Stimulated activated CD8-positive, alpha-beta memory T cell treated with anti-CD3 and anti-CD28 coated beads, Interleukin-7, amount 100 ng/mL, for 4 hours (primary cell): ENCODE results near the gene ABHD12.
"Not testable (repeated sequence)": the region's sequence is repeated elsewhere in the genome, so short reads cannot be mapped to it uniquely, and the experiment has no call there.

Experiments
- DNase-seq, 2 donors: peaks; one replicate each; pipeline ENCODE4 v3.0.0-alpha.2; 2020; ENCODE audit warnings: low read depth in 2 of 2

ABHD12 gene

DNA sequence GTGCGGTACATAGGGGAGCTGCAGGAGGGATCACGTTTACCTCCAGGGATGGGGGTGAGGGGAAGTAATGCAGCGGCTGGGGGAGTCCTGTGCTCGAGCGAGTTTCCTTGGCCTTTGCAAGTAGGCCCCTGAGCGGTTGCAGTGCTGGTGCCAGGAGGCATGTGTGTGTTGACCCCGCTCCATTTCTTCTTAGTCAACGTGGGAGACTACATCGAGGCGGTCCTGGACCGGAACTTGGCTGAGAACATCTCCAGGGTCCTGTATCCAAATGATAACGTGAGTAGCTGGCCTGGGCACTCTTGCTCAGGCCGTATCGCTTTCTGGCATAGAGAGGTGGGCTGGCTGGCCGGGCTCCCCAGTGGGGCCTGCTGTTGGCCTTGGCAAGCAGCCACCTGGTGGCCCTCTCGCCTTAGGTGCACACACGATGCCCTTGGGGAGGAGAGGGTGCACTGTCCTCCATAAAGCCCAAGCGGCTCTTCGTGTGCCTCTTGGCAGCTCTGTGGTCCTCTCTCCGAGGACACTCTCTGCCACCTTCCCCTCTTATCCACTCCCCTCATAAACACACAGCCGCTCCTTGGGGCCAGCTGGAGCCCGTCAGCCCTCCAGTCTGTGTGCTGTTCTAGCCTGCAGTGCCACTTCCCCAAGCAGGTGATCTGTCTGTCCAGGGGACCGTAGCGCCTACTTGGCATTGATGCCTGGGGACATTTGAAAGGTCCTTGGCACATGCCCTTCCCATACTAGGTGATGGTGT lies 113.4 kb downstream of the ABHD12 start:
- DNase-seq: no peak

DNA sequence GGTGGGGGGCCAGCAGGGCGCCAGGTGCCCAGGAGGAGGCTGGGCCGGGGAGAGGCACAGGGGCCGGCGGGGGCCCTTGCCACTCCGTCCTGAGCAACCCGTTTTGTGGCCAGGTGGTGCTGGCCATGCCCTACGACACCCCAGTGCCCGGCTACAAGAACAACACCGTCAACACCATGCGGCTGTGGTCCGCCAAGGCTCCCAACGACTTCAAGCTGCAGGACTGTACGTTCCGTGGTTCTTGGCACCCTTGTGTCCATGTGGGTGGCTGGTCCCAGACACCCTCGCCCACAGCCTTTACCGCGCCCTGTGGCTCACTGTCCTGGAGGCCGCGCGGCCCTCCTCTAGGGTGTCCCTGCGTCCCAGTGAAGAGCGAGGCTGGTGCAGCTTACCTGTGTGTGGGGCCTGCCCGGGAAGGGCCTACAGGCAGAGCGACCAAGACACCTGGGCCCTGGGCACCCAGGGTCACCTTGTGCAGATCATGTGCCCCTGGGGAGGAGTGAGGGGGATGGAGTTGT lies 114.0 kb downstream of the ABHD12 start:
- DNase-seq: no peak

DNA sequence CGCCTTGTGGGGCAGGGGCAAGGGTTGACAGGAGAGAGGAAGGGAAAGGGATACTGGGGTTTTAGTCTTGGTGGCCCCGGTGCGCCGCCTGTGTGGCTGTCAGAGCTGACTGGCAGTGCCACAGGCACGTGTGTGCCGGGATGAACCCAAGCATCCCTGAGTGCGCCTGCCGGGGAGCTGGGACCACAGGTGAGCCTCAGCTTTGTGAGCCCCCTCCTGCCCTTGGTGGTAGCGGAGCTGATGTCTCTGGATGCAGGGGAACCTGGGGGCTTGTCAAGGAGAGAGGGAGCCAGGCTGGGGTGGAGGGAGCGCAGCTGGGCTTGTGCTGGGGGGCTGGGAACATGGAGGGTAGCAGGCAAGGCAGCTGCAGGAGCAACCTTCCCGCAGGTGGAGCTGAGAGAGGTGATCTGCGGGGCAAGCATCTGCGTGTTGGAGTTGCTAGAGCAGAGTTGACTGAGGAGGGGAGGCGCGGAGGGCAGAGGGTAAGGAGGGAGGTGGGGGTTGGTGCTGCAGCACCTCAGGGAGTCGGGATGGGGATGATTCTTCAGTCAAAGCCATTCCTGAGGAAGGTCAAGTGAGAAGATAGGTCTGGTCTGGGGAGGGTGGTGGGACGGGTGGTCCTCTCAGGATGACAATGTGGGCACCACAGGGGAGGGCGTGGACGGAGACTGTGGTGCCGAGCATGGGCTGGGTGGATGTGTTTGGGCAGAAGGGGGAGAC lies 114.7 kb downstream of the ABHD12 start:
- DNase-seq: no peak

DNA sequence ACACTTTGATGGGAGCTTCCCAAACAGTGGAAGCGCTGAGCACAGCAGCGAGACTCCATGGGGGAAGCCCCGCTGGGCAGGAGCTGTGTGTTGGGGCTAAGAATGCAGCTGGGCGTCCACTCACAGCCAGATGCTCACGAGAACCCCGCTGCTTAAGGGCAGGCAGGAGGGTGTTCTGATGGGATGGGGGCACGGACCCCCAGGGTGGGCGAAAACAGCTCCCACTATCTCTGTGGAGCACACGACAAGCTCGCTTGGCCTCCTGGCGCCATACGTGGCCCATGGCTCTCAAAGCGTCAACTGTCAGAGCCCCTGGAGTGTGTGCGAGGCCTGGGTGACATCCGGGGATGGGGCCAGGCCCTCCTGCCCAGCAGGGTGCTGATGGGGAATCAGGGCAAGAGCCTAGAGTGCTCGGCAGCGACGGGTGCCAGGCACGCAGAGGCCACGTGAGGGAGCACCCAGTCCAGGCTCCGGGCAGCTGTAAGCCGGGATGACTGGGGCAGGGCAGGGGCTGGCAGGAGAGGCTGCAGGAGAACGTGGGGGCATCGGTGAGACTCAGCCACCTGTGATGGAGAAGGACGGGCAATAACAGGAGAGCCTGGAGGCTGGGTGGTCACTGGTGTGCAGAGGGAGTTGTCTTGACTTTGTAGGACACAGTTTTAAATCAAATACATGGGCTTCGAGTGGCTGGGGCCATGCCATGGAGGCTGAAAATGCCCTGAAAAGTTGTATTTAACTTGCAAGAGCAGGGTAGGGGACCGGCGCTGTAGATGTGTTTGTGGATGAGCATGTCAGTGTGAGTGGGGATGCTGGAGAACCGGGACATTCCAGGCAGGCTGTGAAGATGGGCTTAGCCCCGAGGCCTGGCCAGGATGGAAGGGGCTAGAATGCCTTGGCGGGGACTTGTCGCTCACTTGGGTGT lies 115.5 kb downstream of the ABHD12 start:
- no peak for DNase-seq

- DNase-seq: no peak
These were observed 116.2 kb downstream of the ABHD12 start for GRCh38 chr20:25274481-25274880.

DNA sequence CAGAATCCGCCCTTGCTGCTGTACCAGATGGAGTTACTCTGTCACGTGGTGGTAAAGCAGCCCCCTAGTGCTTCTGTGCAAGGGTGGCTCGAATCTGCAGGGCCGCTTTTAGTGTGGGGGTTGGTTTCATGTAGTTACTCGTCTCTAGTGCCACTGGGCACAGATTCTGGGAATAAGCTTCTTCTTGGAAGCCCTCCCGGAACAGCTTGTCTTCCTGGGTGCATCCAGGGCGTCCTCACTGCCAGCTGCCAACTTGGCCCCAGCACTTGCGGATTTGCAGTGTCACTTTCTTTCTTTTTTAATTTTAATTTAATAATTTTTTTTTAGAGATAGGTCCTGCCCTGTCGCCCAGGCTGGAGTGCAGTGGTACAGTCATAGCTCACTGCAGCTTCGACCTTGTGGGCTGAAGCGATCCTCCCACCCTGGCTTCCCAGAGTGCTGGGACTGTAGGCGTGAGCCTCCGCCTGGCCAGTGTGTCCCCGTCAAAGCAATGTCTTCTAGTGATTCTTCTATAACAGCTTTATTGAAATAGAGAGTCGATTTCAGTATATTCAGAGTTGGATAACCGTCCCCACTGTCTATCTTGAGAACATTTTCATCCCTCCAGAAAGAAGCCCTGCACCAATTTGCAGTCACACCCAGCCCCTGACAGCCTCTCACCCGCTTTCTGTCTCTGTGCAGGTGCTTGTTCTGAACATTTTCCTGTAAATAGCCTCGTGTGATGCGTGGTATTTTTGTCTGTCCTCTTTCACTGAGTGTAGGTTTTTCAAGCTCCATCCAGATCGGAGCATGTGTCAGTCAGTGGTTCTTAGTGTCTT lies 116.9 kb downstream of the ABHD12 start:
- DNase-seq: no peak

- no peak for DNase-seq
These were observed 117.6 kb downstream of the ABHD12 start for GRCh38 chr20:25273046-25273445.

- no peak for DNase-seq
These were observed 118.2 kb downstream of the ABHD12 start for GRCh38 chr20:25272223-25273000.

DNA sequence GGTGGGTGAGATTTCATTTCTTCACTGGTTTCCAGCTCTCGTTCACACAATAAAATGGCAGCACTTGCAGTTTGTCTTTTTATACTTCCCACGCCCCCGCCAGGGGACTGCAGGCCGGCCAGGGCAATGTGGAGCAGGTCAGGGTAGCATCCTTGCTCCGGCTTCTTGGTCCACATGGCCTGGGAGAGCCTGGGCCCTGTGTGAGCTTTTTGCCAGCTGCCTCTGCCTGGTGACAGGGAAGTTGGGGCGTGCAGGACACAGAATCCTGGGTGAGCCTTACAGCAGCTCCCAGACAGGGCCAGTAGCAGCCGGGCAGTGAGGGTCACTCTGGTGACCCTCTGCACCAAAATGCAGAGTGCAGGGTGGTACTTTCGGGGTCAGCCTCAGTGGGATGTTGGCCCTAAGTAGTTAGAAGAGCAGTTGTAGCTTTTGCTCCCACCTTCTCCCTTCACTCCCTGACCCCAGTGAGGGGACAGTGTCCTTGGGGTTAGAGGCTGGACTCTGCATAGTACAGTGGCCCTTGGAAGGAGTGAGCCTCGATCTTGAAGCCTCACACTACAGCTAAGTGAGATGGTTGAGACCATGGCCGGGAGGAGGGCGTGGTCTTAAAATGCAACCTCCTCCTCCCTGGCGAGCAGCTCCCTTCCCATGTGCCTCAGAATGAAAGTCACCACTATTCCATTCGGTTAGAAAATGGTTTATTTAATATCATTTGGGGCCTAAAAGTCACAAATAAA lies 119.0 kb downstream of the ABHD12 start:
- no peak for DNase-seq

GRCh38 chr20:25270829-25271251 lies 119.8 kb downstream of the ABHD12 start:
- DNase-seq: no peak

- no peak for DNase-seq
These were observed 120.8 kb downstream of the ABHD12 start for GRCh38 chr20:25269833-25270170.

DNA sequence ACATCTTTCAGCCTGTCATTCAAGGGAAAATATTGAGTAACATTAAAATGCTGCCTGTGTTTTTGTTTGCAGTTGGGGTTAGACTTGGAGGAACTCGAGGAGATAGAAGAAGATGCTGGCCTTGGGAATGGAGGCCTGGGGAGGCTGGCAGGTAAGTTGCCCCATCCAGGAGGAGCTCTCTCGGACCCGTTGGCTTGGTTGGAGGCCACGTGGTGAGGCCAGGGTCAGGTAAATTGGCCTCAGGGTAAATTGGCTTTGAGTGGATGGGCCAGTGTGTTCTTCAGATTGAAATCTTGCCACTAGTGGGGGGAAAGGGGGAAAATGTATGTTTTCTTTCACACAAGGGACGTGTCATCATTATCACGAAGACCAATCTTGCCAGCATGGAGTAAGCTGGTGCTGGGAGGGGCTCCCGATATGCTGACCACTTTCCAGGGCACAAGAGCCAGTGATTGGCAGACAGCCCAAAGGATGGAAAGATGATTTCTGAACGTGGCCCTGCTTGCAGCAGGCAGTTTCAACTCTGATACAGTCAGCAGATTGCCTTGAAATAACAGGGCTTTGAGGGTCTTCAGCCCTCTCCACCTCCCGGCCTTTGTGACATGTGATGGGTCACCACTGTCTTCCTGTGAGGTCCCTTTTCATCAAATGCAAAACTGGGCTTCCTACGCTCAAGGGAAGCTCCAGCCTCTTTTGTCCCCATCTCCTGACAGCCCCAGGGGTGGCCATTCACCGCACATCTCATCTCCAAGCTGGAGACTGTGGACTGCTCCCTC lies 121.4 kb downstream of the ABHD12 start:
- no peak for DNase-seq

GRCh38 chr20:25260770-25261437 lies 129.7 kb downstream of the ABHD12 start:
- DNase-seq: not testable (repeated sequence)

DNA sequence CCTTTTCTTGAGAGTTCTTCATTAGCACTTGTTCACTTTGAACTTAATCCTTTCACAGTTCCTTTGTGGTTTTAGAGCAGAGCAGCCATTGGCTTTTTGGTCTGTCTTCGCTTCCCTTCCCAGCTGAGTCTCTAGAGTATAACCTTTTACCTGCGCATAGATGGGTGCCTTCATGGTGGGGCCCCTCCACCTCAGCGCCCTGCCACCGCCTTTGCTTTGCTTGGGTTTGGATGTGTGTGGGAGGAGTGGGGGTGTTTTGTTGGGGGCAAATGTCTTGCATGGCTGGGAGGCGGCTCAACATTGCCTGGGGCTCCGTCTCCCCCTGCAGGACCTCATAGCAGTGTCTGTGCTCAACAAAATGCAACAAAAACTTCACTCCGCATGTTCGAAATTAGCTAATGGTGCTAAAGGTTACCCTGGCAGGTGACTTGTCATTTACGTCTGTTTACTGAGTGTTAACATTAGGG lies 130.8 kb downstream of the ABHD12 start:
- DNase-seq: peak; percentile 32 to 33

GRCh38 chr20:25259358-25259757 lies 131.3 kb downstream of the ABHD12 start:
- DNase-seq: no peak

GRCh38 chr20:25258828-25259227 lies 131.8 kb downstream of the ABHD12 start:
- no peak for DNase-seq

DNA sequence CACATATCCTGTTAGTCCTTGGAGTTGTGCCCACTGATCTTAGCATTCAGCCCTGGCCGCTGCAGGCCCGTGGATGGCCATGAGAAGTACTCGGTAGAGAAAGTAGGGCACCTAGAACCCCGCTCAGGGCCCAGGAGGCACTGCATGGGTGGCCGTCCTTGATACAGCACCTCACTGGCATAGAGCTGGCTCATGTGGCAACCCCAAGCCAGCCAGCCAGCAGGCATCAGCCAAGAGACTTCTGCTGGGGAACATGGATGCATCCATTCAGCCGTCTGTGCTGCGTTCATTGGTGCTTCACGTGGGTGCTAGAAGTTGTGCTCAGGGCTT lies 132.2 kb downstream of the ABHD12 start:
- no peak for DNase-seq

DNA sequence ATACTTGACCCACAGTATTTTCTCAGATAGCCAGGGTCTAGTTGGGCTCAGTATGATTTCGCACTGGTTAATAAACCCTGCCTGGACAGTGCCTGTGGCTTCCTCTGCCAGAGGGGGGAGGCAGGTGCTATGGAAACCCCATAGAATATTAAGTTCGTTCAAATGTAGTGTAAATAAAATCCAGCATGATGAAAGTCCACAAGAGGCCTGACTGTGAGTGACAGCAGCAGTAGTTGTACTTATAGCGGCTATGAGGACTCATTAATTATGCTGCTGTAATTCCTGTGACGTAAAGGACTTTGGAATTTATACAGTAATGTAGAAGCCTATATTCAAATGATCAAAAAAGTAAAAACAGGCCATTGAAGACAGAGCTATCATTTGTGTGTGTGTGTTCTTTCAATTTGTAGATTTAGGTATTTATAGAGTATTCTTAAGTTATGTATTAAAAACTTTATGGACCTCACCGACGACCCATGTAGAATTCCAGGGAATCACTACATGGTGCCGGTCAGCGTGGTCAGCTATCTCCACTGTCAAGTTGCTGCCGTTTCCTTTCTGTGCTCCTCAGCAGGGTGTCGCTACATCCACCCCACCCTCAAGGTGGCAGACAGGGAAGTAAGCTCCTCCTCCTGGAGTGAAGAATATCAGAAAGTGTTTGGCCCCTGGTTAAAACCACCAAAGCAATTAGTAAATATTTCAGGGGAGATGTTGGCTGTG lies 132.7 kb downstream of the ABHD12 start:
- no peak for DNase-seq
